GM12878 (cell line): ENCODE measurements around the gene ZDHHC14.

Experiments used
- ATF3 ChIP-seq: IDR thresholded peaks from 2 replicates; pipeline ENCODE4 v1.6.1; 2011; ENCODE audit warnings: low read depth, mild to moderate bottlenecking, low read length, moderate library complexity, borderline replicate concordance; ENCODE audit errors: extremely low read depth
- CTCF ChIP-seq, 3 experiments: IDR thresholded peaks in 2 of 3; conservative IDR thresholded peaks in 1 of 3; 2 replicates each; pipeline ENCODE4 v1.5.1; 2011; ENCODE audit warnings: low read depth in 3 of 3, low read length in 3 of 3, mild to moderate bottlenecking in 3 of 3, control low read depth in 2 of 3, moderate library complexity in 2 of 3, inconsistent platforms in 1 of 3, mixed read lengths in 1 of 3; ENCODE audit not compliant: control insufficient read depth in 2 of 3, insufficient read depth in 1 of 3; ENCODE audit errors: extremely low read depth in 1 of 3
- HDAC2 ChIP-seq: fragments of 200-600 bp; sonication (generic); IDR thresholded peaks from 2 replicates; pipeline ENCODE4 v1.6.1; 2017
- JUNB ChIP-seq: IDR thresholded peaks from 2 replicates; pipeline ENCODE4 v1.6.1; 2016; ENCODE audit warnings: antibody characterized with exemption, mild to moderate bottlenecking
- MYC ChIP-seq: IDR thresholded peaks from 2 replicates; pipeline ENCODE4 v1.6.1; 2011; ENCODE audit warnings: mild to moderate bottlenecking, low read length, moderate library complexity, inconsistent platforms; ENCODE audit not compliant: insufficient read depth, insufficient replicate concordance, insufficient read length, severe bottlenecking
- POLR2A ChIP-seq: IDR thresholded peaks from 2 replicates; pipeline ENCODE4 v1.6.1; 2011; ENCODE audit warnings: low read depth, mild to moderate bottlenecking, low read length
- PRDM15 ChIP-seq: fragments of 450-650 bp; formaldehyde crosslinking; IDR thresholded peaks from 2 replicates; pipeline ENCODE4 v1.4.0; 2020; ENCODE audit warnings: mild to moderate bottlenecking, moderate library complexity
- RAD21 ChIP-seq: IDR thresholded peaks from 2 replicates; pipeline ENCODE4 v1.6.1; 2011; ENCODE audit warnings: mild to moderate bottlenecking, low read depth, low read length, moderate library complexity; ENCODE audit not compliant: insufficient read depth
- SREBF2 ChIP-seq: IDR thresholded peaks from 2 replicates; pipeline ENCODE4 v1.6.1; 2012; ENCODE audit warnings: mild to moderate bottlenecking, low read length
- ZZZ3 ChIP-seq: IDR thresholded peaks from 2 replicates; pipeline ENCODE4 v1.6.1; 2011; ENCODE audit warnings: low read depth; ENCODE audit not compliant: control insufficient read depth, insufficient read length

- no peak for TF ChIP-seq POLR2A
- no peak for TF ChIP-seq PRDM15 (CRISPR knock-in tag)
- no peak for TF ChIP-seq HDAC2
- TF ChIP-seq MYC: no peak
- no peak for TF ChIP-seq SREBF2
- TF ChIP-seq CTCF (IDR thresholded peaks at IDR 0.05 in 2 of 3, conservative IDR thresholded peaks at IDR 0.05 in 1 of 3; ENCODE audit: control insufficient read depth in 2 of 3, extremely low read depth in 1 of 3, insufficient read depth in 1 of 3, low read depth in 3 of 3, low read length in 3 of 3): no peak
- TF ChIP-seq RAD21: no peak
- TF ChIP-seq ATF3: no peak
- TF ChIP-seq ZZZ3: no peak
- TF ChIP-seq JUNB: no peak
Measured at GRCh38 chr6:157520117-157520406, 139.1 kb downstream of the ZDHHC14 start.
